ENCODE measurements around the gene SCNN1B.

The SCNN1B gene

GRCh38 chr16:23258919-23259237, 43.2 kb upstream of the SCNN1B start:
- Histone ChIP-seq H3K36me3 (ENCODE audit: control insufficient read depth in 2 of 2, insufficient read depth in 1 of 2, low read length in 2 of 2) (no peaks in the 10 kb centered on the region), H3K4me1 (ENCODE audit: control insufficient read depth, insufficient read depth, low read length) (no peaks in the 10 kb centered on the region), H3K4me3 (ENCODE audit: low read depth, low read length) (no peak overlapping the region), H3K27ac (ENCODE audit: extremely low read depth, low read depth, low read length) (no peak overlapping the region), H3K9me3 (ENCODE audit: control insufficient read depth, insufficient read depth, low read depth, low read length) (no peaks in the 10 kb centered on the region)
- POLR2A ChIA-PET: no interaction called here
- CTCF ChIA-PET: interaction anchor here (0.6 kb wide), 1 partner anchor 91 kb away, joined by 4 read pairs; no protein-coding TSS in a partner anchor
- TF ChIP-seq ZNF639 (tag by site-specific recombination; IDR thresholded peaks at IDR 0.05) (no peak), ZNF544 (tag by site-specific recombination; IDR thresholded peaks at IDR 0.05) (no peak), ZNF677 (tag by site-specific recombination; IDR thresholded peaks at IDR 0.05) (no peak), FEZF1 (tag by site-specific recombination; IDR thresholded peaks at IDR 0.05) (no peak), ZNF2 (tag by site-specific recombination; IDR thresholded peaks at IDR 0.05) (no peak), ZNF202 (tag by site-specific recombination; IDR thresholded peaks at IDR 0.05; ENCODE audit: borderline replicate concordance) (no peak), ZNF311 (tag by site-specific recombination; IDR thresholded peaks at IDR 0.05; ENCODE audit: borderline replicate concordance) (no peak), ELK4 (IDR thresholded peaks at IDR 0.05; ENCODE audit: borderline replicate concordance, low read depth, low read length) (no peak), ZNF366 (tag by site-specific recombination; conservative IDR thresholded peaks at IDR 0.05) (no peak), ZNF585B (tag by site-specific recombination; IDR thresholded peaks at IDR 0.05) (no peak), ZSCAN18 (tag by site-specific recombination; IDR thresholded peaks at IDR 0.05) (no peak), ZBTB6 (tag by site-specific recombination; IDR thresholded peaks at IDR 0.05) (no peak), SP2 (tag by site-specific recombination; IDR thresholded peaks at IDR 0.05) (no peak)

GRCh38 chr16:23267647-23268046, 34.5 kb upstream of the SCNN1B start:
- CTCF ChIA-PET: no interaction called here

GRCh38 chr16:23268561-23268960, 33.5 kb upstream of the SCNN1B start:
- ChIA-PET POLR2A (no interaction called here), CTCF (no interaction called here)
- H3K4me1 ChIP-seq (ENCODE audit: control insufficient read depth, insufficient read depth, low read length): no peaks in the 10 kb centered on the region
- no peak for TF ChIP-seq ZNF624 (tag by site-specific recombination; IDR thresholded peaks at IDR 0.05)
- no peak for TF ChIP-seq ZNF416 (tag by site-specific recombination; IDR thresholded peaks at IDR 0.05)
- 0 out of 2 replicates have a peak, but pooled peaks have one; percentile 1 for TF ChIP-seq ZNF362 (tag by site-specific recombination; IDR thresholded peaks at IDR 0.05)
- no peak for TF ChIP-seq GLIS1 (tag by site-specific recombination; IDR thresholded peaks at IDR 0.05)
- peak; percentile 41 for TF ChIP-seq SETDB1 (IDR thresholded peaks at IDR 0.05; ENCODE audit: insufficient read length, low read length)
- TF ChIP-seq BCL11B (tag by site-specific recombination; IDR thresholded peaks at IDR 0.05; ENCODE audit: low read depth): no peak
- no peak overlapping the region for H3K27ac ChIP-seq (ENCODE audit: extremely low read depth, low read depth, low read length)
- no peaks in the 10 kb centered on the region for H3K9me3 ChIP-seq (ENCODE audit: control insufficient read depth, insufficient read depth, low read depth, low read length)
- no peak overlapping the region for H3K4me3 ChIP-seq (ENCODE audit: low read depth, low read length)
- H3K36me3 ChIP-seq (ENCODE audit: control insufficient read depth in 2 of 2, insufficient read depth in 1 of 2, low read length in 2 of 2): no peaks in the 10 kb centered on the region

More at GRCh38 chr16:23267647-23268046, 34.5 kb upstream of the SCNN1B start:
- no peaks in the 10 kb centered on the region for H3K9me3 ChIP-seq (ENCODE audit: control insufficient read depth, insufficient read depth, low read depth, low read length)
- no peak for TF ChIP-seq ZNF292 (tag by site-specific recombination; IDR thresholded peaks at IDR 0.05; ENCODE audit: borderline replicate concordance, low read depth)
- H3K4me1 ChIP-seq (ENCODE audit: control insufficient read depth, insufficient read depth, low read length): no peaks in the 10 kb centered on the region
- H3K36me3 ChIP-seq (ENCODE audit: control insufficient read depth in 2 of 2, insufficient read depth in 1 of 2, low read length in 2 of 2): no peaks in the 10 kb centered on the region
- H3K27ac ChIP-seq (ENCODE audit: extremely low read depth, low read depth, low read length): no peak overlapping the region
- H3K4me3 ChIP-seq (ENCODE audit: low read depth, low read length): no peak overlapping the region
- POLR2A ChIA-PET: no interaction called here

Data from HEK293 (cell line).